Upper lobe of right lung (tissue), 1 donor: ENCODE measurements around the gene TLR4. TPM values are rescaled to one million over a fixed set of nuclear protein-coding genes. Genes with fewer than 3 reads are reported as not detected.

Experiments used
- ATAC-seq: fragments of 200-7000 bp; cut with Tn5 transposase; one replicate; pipeline ENCODE4 v1.9.1; 2020; ENCODE audit warnings: mild to moderate bottlenecking, moderate library complexity
- DNase-seq: peaks from one replicate; pipeline ENCODE4 v3.0.0-alpha.2; 2020
- H3K27ac ChIP-seq: fragments of 200-600 bp; one replicate; pipeline ENCODE4 v1.8.0; 2022
- H3K27me3 ChIP-seq: fragments of 200-600 bp; one replicate; pipeline ENCODE4 v1.8.0; 2022; ENCODE audit warnings: mild to moderate bottlenecking
- H3K36me3 ChIP-seq: fragments of 200-600 bp; one replicate; pipeline ENCODE4 v1.8.0; 2022
- H3K4me1 ChIP-seq: fragments of 200-600 bp; one replicate; pipeline ENCODE4 v1.8.0; 2022
- H3K4me3 ChIP-seq: fragments of 200-600 bp; one replicate; pipeline ENCODE4 v1.8.0; 2022; ENCODE audit warnings: mild to moderate bottlenecking
- H3K9me3 ChIP-seq: fragments of 200-600 bp; one replicate; pipeline ENCODE4 v1.8.0; 2022
- intact Hi-C: fragments of 100-400 bp; cut with DNase I; formaldehyde crosslinking; loops from one replicate; pipeline ENCODE4 v1.11.0; 2022
- total RNA-seq: library from RNA; stranded (reverse); fragmentation: NEBNext Ultra II Directional; extraction: Animal tissue kit (Norgen Biotek cat#: 25700); gene quantifications from one replicate; pipeline ENCODE4 v1.2.1, GENCODE V29; 2021
- TF ChIP-seq, protein P1 (sequence below): fragments of 200-600 bp; IDR thresholded peaks from one replicate; pipeline ENCODE4 v1.8.0; 2022; ENCODE audit warnings: antibody characterized with exemption
- donor health status: DM: no; HTN: yes; CAD: no; lungs with severe emphysema.

Gene TLR4
- total RNA-seq, 1 donor from 2014 or later = 45.9 TPM

- H3K27ac ChIP-seq = no peak overlapping the region
- no peak for ATAC-seq
- intact Hi-C loops = no loop called here
- no peaks in the 10 kb centered on the region for H3K27me3 ChIP-seq
- H3K4me3 ChIP-seq = no peak overlapping the region
- no peak for DNase-seq
- TF ChIP-seq, protein P1, sequence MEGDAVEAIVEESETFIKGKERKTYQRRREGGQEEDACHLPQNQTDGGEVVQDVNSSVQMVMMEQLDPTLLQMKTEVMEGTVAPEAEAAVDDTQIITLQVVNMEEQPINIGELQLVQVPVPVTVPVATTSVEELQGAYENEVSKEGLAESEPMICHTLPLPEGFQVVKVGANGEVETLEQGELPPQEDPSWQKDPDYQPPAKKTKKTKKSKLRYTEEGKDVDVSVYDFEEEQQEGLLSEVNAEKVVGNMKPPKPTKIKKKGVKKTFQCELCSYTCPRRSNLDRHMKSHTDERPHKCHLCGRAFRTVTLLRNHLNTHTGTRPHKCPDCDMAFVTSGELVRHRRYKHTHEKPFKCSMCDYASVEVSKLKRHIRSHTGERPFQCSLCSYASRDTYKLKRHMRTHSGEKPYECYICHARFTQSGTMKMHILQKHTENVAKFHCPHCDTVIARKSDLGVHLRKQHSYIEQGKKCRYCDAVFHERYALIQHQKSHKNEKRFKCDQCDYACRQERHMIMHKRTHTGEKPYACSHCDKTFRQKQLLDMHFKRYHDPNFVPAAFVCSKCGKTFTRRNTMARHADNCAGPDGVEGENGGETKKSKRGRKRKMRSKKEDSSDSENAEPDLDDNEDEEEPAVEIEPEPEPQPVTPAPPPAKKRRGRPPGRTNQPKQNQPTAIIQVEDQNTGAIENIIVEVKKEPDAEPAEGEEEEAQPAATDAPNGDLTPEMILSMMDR = no peak
- no peaks in the 10 kb centered on the region for H3K4me1 ChIP-seq
- H3K9me3 ChIP-seq = no peaks in the 10 kb centered on the region
- H3K36me3 ChIP-seq = no peaks in the 10 kb centered on the region
Observed at GRCh38 chr9:117750401-117750800, 46.2 kb downstream of the TLR4 start.

DNA sequence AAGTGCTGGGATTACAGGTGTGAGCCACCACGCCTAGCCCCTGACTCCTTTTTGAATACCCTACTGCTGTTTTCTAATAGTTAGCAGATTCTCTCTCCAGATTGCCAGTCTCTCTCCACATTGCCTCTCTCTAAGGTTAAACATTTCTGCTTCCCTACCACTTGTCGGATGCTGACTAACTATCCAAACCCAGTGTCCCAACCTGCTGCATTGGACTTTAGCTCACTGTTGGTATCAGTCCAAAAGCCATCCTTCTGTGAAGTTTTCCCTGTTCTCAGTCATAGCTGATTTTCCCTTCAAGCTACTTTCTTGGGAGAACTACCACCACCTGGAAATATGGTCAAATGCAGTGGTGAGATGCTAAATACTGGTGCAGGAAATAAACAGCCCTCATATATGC is 48.7 kb downstream of the TLR4 start:
- no peaks in the 10 kb centered on the region for H3K4me1 ChIP-seq
- H3K36me3 ChIP-seq = no peaks in the 10 kb centered on the region
- intact Hi-C loops = no loop called here
- ATAC-seq = no peak
- H3K9me3 ChIP-seq = no peaks in the 10 kb centered on the region
- TF ChIP-seq, protein P1 = no peak
- H3K27me3 ChIP-seq = no peaks in the 10 kb centered on the region
- no peak overlapping the region for H3K27ac ChIP-seq
- no peak overlapping the region for H3K4me3 ChIP-seq
- DNase-seq = no peak

GRCh38 chr9:117757561-117758190 is 53.5 kb downstream of the TLR4 start:
- DNase-seq (no peak), ATAC-seq (peak; percentile 39)
- intact Hi-C loops = no loop called here

GRCh38 chr9:117763314-117763713 is 59.1 kb downstream of the TLR4 start:
- H3K4me1 ChIP-seq = no peaks in the 10 kb centered on the region
- H3K27ac ChIP-seq = no peak overlapping the region
- no peaks in the 10 kb centered on the region for H3K27me3 ChIP-seq
- H3K4me3 ChIP-seq = no peak overlapping the region
- intact Hi-C loops = no loop called here
- DNase-seq (no peak), ATAC-seq (no peak)
- TF ChIP-seq, protein P1 = no peak
- H3K9me3 ChIP-seq = no peaks in the 10 kb centered on the region
- H3K36me3 ChIP-seq = no peaks in the 10 kb centered on the region

More at GRCh38 chr9:117757561-117758190, 53.5 kb downstream of the TLR4 start:
- Histone ChIP-seq H3K27ac (no peak overlapping the region), H3K36me3 (no peaks in the 10 kb centered on the region), H3K4me3 (no peak overlapping the region), H3K9me3 (no peaks in the 10 kb centered on the region), H3K27me3 (no peaks in the 10 kb centered on the region), H3K4me1 (no peaks in the 10 kb centered on the region)
- TF ChIP-seq, protein P1 = no peak

- DNase-seq = no peak
- intact Hi-C loops = no loop called here
- ATAC-seq = no peak
- no peaks in the 10 kb centered on the region for H3K4me1 ChIP-seq
- H3K9me3 ChIP-seq = no peaks in the 10 kb centered on the region
- no peaks in the 10 kb centered on the region for H3K36me3 ChIP-seq
- no peak overlapping the region for H3K4me3 ChIP-seq
- no peaks in the 10 kb centered on the region for H3K27me3 ChIP-seq
- no peak overlapping the region for H3K27ac ChIP-seq
- TF ChIP-seq, protein P1 = no peak
Observed at GRCh38 chr9:117768750-117769395, 64.7 kb downstream of the TLR4 start.
